ENCODE measurements around the gene PRXL2A. TPM values are rescaled to one million over a fixed set of nuclear protein-coding genes. Genes with fewer than 3 reads are reported as not detected.

PRXL2A gene
- total RNA-seq, 4 donors from 2014 or later: 15.4 to 26.6 (median 25.5) TPM

- Histone ChIP-seq H3K4me3 (peak overlapping the region in 2 of 4 donors; percentile 2 to 9), H3K27me3 (no peaks in the 10 kb centered on the region), H3K36me3 (no peaks in the 10 kb centered on the region), H3K4me1 (peaks cover 79 to 88% (median 86%) of the 10 kb centered on the region in 4 donors), H3K9me3 (no peaks in the 10 kb centered on the region), H3K27ac (replicated peaks in 1 of 4) (peak overlapping the region; percentile 50 to 75 (median 58))
- no peak for DNase-seq (ENCODE audit: extremely low spot score)
- 75% methylated on average over 6 of the region's 6 CpGs for WGBS
- no peak for TF ChIP-seq POLR2AphosphoS5 (IDR thresholded peaks at IDR 0.05)
- no peak for TF ChIP-seq POLR2A (IDR thresholded peaks at IDR 0.05; ENCODE audit: low read depth)
- TF ChIP-seq EP300 (IDR thresholded peaks at IDR 0.05): no peak
- TF ChIP-seq CTCF (IDR thresholded peaks at IDR 0.05): no peak
- intact Hi-C loops (cut with DNase I): no loop called here
Measured at GRCh38 chr10:80458638-80459037, 50.3 kb downstream of the PRXL2A start.

- no peaks in the 10 kb centered on the region for H3K9me3 ChIP-seq
- H3K4me1 ChIP-seq: peaks cover 85 to 93% (median 91%) of the 10 kb centered on the region in 4 donors
- intact Hi-C loops (cut with DNase I): no loop called here
- peak overlapping the region; percentile 50 to 75 (median 71) for H3K27ac ChIP-seq (replicated peaks in 1 of 4)
- WGBS: 55% methylated on average over 8 of the region's 9 CpGs
- no peaks in the 10 kb centered on the region for H3K27me3 ChIP-seq
- TF ChIP-seq EP300 (IDR thresholded peaks at IDR 0.05) (no peak), POLR2AphosphoS5 (IDR thresholded peaks at IDR 0.05) (no peak), CTCF (IDR thresholded peaks at IDR 0.05) (no peak), POLR2A (IDR thresholded peaks at IDR 0.05; ENCODE audit: low read depth) (no peak)
- H3K36me3 ChIP-seq: no peaks in the 10 kb centered on the region
- no peak for DNase-seq (ENCODE audit: extremely low spot score)
- peak overlapping the region; percentile 0 to 23 (median 6) for H3K4me3 ChIP-seq
Measured at GRCh38 chr10:80459047-80459865, 50.9 kb downstream of the PRXL2A start.

GRCh38 chr10:80460399-80461207, 52.3 kb downstream of the PRXL2A start:
- no peak overlapping the region for H3K4me3 ChIP-seq
- H3K36me3 ChIP-seq: no peaks in the 10 kb centered on the region
- peaks cover 95 to 100% (median 98%) of the 10 kb centered on the region in 4 donors for H3K4me1 ChIP-seq
- peak overlapping the region; percentile 50 to 75 (median 71) for H3K27ac ChIP-seq (replicated peaks in 1 of 4)
- H3K27me3 ChIP-seq: no peaks in the 10 kb centered on the region
- H3K9me3 ChIP-seq: no peaks in the 10 kb centered on the region
- DNase-seq (ENCODE audit: extremely low spot score): no peak
- TF ChIP-seq POLR2AphosphoS5 (IDR thresholded peaks at IDR 0.05): no peak
- no peak for TF ChIP-seq EP300 (IDR thresholded peaks at IDR 0.05)
- TF ChIP-seq POLR2A (IDR thresholded peaks at IDR 0.05; ENCODE audit: low read depth): no peak
- no peak for TF ChIP-seq CTCF (IDR thresholded peaks at IDR 0.05)
- WGBS: 41% methylated on average over 6 of the region's 6 CpGs
- intact Hi-C loops (cut with DNase I): no loop called here

GRCh38 chr10:80461208-80462183, 53.1 kb downstream of the PRXL2A start:
- Histone ChIP-seq H3K4me1 (peaks cover 94 to 100% (median 98%) of the 10 kb centered on the region in 4 donors), H3K4me3 (no peak overlapping the region), H3K27ac (replicated peaks in 1 of 4) (peak overlapping the region; percentile 50 to 75 (median 71)), H3K9me3 (no peaks in the 10 kb centered on the region), H3K36me3 (no peaks in the 10 kb centered on the region), H3K27me3 (no peaks in the 10 kb centered on the region)
- WGBS: 55% methylated on average over 7 of the region's 8 CpGs
- TF ChIP-seq CTCF (IDR thresholded peaks at IDR 0.05) (no peak), POLR2AphosphoS5 (IDR thresholded peaks at IDR 0.05) (no peak), POLR2A (IDR thresholded peaks at IDR 0.05; ENCODE audit: low read depth) (no peak), EP300 (IDR thresholded peaks at IDR 0.05) (no peak)
- intact Hi-C loops (cut with DNase I): no loop called here
- DNase-seq (ENCODE audit: extremely low spot score): no peak
